ENCODE data around the gene PHF13.
A peak's percentile ranks its signal among the peaks of the same experiment; 100 is the strongest.

Gene PHF13

GRCh38 chr1:6602669-6603237 is 10.8 kb upstream of the PHF13 start, which contains the start of gene KLHL21:
TSS of gene KLHL21 (minus strand) at chr1:6602869. CDS start at chr1:6602817, 52 bp downstream.
- peak; percentile 61 for DNase-seq (ENCODE audit: low read depth)

GRCh38 chr1:6603238-6603914 is 10.2 kb upstream of the PHF13 start:
- DNase-seq (ENCODE audit: low read depth) = peak; percentile 68

GRCh38 chr1:6603915-6604558 is 9.5 kb upstream of the PHF13 start:
- DNase-seq (ENCODE audit: low read depth) = peak; percentile 72

- peak; percentile 40 for DNase-seq (ENCODE audit: low read depth)
These were observed 730 bp upstream of the PHF13 start for GRCh38 chr1:6612641-6613360.

- no peak for DNase-seq (ENCODE audit: low read depth)
These were observed 743 bp downstream of the PHF13 start for GRCh38 chr1:6614019-6614928.

GRCh38 chr1:6614929-6615785 is 1.6 kb downstream of the PHF13 start:
- no peak for DNase-seq (ENCODE audit: low read depth)

GRCh38 chr1:6619045-6619444 is 5.5 kb downstream of the PHF13 start:
- no peak for DNase-seq (ENCODE audit: low read depth)

GRCh38 chr1:6621429-6622391 is 8.2 kb downstream of the PHF13 start:
- no peak for DNase-seq (ENCODE audit: low read depth)

GRCh38 chr1:6622396-6623152 is 9.0 kb downstream of the PHF13 start:
- no peak for DNase-seq (ENCODE audit: low read depth)

GRCh38 chr1:6623269-6623965 is 9.9 kb downstream of the PHF13 start:
- no peak for DNase-seq (ENCODE audit: low read depth)

GRCh38 chr1:6624710-6625583 is 11.4 kb downstream of the PHF13 start, which contains the start of gene THAP3:
TSS of gene THAP3 (plus strand) at chr1:6624868. CDS start at chr1:6625219, 351 bp downstream.
- DNase-seq (ENCODE audit: low read depth) = peak; percentile 43

GRCh38 chr1:6625584-6626149 is 12.1 kb downstream of the PHF13 start:
- no peak for DNase-seq (ENCODE audit: low read depth)

- no peak for DNase-seq (ENCODE audit: low read depth)
These were observed 13.5 kb downstream of the PHF13 start for GRCh38 chr1:6627031-6627430.

GRCh38 chr1:6627841-6628545 is 14.5 kb downstream of the PHF13 start:
- no peak for DNase-seq (ENCODE audit: low read depth)

- no peak for DNase-seq (ENCODE audit: low read depth)
These were observed 15.5 kb downstream of the PHF13 start for GRCh38 chr1:6628971-6629479.

- no peak for DNase-seq (ENCODE audit: low read depth)
These were observed 16.5 kb downstream of the PHF13 start for GRCh38 chr1:6630027-6630426.
